ENCODE data around the gene CHCHD10.

- TF ChIP-seq CTCF (conservative IDR thresholded peaks at IDR 0.05) (no peak), EZH2 (IDR thresholded peaks at IDR 0.05; ENCODE audit: low read depth) (no peak)
These were observed 8.1 kb upstream of the CHCHD10 start for GRCh38 chr22:23775779-23776375.

All from PC-9 (cell line).